Measurements from ENCODE around the gene TBC1D5.
A peak's percentile ranks its signal among the peaks of the same experiment; 100 is the strongest.
"Not testable (repeated sequence)": the region's sequence is repeated elsewhere in the genome, so short reads cannot be mapped to it uniquely, and the experiment has no call there.

Gene TBC1D5

GRCh38 chr3:17132286-17133115, 609.9 kb downstream of the TBC1D5 start:
- DNase-seq (ENCODE audit: low read depth), result no peak

DNA sequence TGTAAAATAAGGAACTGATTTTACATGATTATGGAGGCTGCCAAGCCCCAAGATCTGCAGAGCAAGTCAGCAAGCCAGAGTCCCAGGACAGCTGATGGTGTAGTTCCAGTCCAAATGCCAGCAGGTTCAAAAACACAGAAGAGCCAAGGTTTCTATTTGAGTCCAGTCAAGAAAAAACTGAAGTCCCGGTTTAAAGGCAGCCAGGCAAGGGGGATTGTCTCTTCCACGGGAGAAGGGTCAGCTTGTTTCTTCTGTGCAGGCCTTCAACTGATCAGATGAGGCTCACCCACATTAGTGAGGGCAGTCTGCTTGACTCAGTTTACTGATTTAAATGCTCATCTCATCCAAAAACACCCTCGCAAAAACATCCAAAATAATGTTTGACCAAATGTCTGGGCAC, 611.5 kb downstream of the TBC1D5 start:
- no peak for DNase-seq (ENCODE audit: low read depth)

DNA sequence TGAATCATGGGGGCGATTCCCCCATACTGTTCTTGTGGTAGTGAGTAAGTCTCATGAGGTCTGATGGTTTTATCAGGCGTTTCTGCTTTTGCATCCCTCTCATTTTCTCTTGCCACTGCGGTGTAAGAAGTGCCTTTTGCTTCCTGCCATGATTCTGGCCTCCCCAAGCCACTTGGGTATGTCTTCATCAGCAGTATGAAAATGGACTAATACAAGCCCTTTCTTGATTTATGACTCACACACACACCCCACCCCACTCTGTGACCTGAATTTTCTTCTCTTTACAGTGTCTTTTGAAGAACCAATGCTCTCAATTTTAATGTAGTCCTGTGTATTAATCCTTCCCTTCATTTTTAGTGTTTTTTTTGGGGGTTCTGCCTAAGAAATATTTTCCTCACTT, 612.9 kb downstream of the TBC1D5 start:
- no peak for DNase-seq (ENCODE audit: low read depth)

- not testable (repeated sequence) for DNase-seq (ENCODE audit: low read depth)
These were observed 613.8 kb downstream of the TBC1D5 start for GRCh38 chr3:17128671-17129070.

GRCh38 chr3:17125738-17126442, 616.5 kb downstream of the TBC1D5 start:
- no peak for DNase-seq (ENCODE audit: low read depth)

DNA sequence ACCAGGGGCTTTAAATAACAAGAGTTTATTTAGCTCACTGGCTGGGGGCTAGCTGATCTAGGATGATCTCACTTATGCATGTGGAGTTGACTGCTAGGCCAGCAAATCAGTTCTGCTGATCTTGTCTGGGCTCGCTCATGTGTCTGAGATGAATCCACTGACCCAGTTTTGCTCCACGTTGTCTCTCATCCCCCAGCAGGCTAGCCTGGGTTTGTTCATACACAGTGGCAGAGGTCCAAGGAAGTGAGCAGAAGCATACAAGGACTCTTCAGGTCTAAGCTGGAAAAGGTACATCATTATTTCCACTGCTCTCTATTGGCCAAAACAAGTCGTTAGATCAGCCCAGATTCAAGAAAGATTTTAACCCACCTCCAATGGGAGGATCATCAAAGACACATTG, 619.7 kb downstream of the TBC1D5 start:
- DNase-seq (ENCODE audit: low read depth), result no peak

DNA sequence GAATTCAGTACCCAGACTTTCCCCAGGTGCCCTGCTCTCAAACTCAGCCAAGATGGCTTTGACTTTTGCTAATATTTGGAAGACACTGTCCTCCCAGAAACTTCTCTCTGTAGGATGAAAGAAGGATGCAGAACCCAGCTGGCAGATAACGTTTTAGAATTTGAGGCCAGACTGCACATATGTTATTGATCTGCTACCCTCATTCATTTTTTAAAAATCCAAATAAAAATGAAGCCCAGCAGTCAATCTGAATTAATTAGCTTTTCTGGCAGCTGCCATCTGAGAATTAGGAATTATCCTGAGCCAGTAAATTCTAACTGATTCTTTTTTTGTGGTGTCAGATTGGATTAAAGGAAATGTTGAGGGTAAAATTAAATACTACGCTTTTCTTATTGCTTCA, 621.1 kb downstream of the TBC1D5 start:
- DNase-seq (ENCODE audit: low read depth), result no peak

GRCh38 chr3:17120115-17120514, 622.3 kb downstream of the TBC1D5 start:
- DNase-seq (ENCODE audit: low read depth), result no peak

DNA sequence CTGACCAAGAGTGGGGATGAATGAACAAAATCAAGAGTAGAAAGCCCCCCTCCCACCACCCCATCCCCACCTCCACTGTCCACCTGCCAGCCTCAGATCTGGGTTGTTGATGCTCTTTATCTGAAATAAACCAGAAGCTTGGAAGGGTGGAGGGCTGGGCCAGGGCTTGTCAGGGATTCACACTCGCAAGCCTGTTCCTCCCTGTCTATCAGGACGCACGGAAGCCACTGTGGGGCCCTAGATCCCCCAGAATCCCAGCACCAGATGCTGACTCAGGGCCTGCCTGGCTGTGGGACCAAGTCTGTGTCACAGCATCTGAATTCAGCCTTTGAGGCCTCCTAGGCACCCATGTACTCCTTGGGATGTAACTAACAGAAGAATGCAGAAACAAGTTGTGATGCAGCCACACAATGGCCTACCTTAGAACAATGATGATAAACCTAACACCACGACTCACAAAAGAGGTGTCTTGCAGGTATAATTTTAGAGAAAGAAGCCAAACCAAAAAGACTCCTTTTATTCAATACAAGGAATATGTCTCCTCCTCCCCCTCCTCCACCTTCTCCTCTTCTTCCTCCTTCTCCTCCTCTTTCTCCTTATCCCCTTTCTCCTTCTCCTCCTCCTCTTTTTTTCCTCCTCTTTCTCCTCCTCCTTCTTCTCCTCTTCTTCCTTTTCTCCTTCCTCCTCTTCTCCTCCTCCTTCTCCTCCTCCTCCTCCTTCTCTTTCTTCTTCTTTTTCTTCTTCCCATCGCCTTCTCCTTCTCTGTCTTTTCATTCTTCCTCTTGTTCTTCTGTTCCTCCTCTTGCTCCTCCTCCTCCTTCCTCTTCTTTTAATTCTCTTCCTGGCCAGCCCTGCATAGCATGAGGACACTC, 623.0 kb downstream of the TBC1D5 start:
- no peak for DNase-seq (ENCODE audit: low read depth)

GRCh38 chr3:17118771-17119170, 623.7 kb downstream of the TBC1D5 start:
- DNase-seq (ENCODE audit: low read depth), result no peak

DNA sequence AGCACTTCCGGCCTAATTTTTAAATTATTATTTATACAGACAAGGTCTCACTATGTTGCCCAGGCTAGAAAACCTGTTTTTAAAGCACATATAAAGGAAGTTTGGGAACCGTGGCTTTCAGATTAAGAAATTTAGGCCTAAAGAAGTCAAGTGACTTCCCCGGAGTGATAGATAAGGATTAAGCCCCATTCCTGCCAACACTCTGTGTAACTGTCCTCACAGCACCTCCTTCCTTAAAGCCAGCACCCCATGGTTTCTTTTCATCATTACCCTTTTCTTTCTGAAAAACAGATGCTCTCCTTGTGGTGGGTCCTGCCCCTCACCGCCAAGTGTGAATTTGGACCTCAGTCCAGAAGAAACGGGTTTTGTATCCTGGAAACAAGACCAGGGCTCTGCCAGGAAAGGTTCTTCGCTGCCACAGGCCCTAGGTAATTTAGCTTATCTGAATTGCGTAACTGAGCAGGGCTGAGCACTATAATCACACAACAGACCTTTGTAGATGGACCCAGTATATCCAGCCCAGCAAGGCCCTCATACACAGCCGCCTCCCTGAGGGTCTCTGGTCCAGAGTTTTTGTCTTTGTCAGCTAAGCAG, 626.3 kb downstream of the TBC1D5 start:
- DNase-seq (ENCODE audit: low read depth), result no peak

DNA sequence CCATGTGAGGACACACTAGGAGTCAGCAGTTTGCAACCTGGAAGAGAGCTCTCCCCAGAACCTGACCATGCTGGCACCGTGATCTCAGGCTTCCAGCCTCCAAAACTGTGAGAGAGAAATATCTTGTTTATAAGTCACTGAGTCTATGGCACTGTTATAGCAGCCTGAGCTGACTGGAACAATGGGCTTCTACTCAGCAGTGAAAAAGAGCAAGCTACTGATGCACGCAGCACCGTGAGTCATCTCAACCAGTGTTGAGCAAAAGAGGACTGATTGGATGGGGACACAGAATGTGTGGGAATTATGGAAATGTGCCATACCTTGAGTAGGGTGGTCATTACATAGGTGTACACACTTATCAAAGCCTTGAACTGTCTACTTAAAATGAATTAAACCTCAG, 627.2 kb downstream of the TBC1D5 start:
- no peak for DNase-seq (ENCODE audit: low read depth)

DNA sequence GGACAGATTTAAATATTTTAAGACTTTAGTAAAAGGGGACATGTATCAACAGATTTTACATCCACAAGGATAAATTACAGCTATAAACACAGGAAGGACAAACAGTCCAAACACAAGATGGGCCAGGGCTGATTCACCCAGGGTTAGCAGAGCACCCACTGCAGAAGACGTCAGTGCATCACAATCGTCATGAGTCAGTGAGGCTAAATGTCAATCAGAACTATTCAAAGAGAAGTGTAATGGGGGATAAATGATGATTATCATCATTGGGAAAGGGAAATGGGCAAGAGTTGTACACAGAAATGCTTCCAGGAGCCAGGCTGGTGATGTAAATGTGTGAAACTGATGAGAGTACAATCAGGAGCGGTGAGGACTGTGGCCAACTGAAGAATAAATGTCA, 630.8 kb downstream of the TBC1D5 start:
- peak; percentile 42 for DNase-seq (ENCODE audit: low read depth)

DNA sequence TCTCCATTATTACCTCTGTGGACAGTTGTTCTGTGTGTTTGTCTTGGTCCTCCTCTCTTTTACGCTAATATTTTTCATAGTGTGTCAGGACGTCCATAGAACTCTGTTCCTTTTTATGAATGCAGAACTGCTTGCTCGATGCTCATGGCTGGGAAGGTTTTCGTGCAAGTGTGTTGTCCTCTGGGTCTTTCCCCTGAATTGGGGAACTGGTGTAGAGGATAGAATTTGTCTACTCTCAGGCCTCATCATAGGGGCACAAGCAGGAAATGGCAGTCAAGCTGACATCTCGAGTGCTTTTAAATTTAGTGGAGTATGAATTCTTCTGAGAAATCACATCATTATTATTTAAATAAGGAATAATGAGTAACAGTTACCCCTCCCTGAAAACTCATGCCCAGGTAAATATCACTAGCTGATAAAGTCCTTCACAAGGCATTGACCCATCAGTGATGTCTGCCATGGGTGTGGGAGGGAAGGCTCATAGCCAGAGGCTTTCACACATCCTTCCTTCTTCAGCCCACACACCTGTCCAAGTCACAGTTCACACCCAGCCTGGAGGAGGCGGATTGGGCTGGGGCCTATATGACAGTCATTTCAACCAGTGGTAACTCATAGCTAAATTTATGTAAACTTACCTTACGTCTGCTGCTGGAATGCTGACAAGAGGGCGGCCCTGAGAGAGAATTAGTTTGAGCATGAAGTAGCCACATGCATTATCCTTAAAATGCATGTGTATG, 631.6 kb downstream of the TBC1D5 start:
- no peak for DNase-seq (ENCODE audit: low read depth)

Measured in fibroblast of gingiva (primary cell).